Activated gamma-delta T cell treated with anti-CD3 and anti-CD28 coated beads, Interleukin-2, amount 50 U/mL, for 16 hours (primary cell): ENCODE measurements around the gene CTRB2.
"Not testable (repeated sequence)": the region's sequence is repeated elsewhere in the genome, so short reads cannot be mapped to it uniquely, and the experiment has no call there.

Source experiments
- DNase-seq: peaks from one replicate; pipeline ENCODE4 v3.0.0-alpha.2; 2020; ENCODE audit warnings: low read depth

The CTRB2 gene

GRCh38 chr16:75242436-75243078 is 35.6 kb upstream of the CTRB2 start:
- not testable (repeated sequence) for DNase-seq

GRCh38 chr16:75241955-75242354 is 35.0 kb upstream of the CTRB2 start:
- DNase-seq, result no peak

- DNase-seq, result no peak
Observed at GRCh38 chr16:75241412-75241811, 34.5 kb upstream of the CTRB2 start.

- DNase-seq, result not testable (repeated sequence)
Observed at GRCh38 chr16:75240633-75241032, 33.7 kb upstream of the CTRB2 start.

DNA sequence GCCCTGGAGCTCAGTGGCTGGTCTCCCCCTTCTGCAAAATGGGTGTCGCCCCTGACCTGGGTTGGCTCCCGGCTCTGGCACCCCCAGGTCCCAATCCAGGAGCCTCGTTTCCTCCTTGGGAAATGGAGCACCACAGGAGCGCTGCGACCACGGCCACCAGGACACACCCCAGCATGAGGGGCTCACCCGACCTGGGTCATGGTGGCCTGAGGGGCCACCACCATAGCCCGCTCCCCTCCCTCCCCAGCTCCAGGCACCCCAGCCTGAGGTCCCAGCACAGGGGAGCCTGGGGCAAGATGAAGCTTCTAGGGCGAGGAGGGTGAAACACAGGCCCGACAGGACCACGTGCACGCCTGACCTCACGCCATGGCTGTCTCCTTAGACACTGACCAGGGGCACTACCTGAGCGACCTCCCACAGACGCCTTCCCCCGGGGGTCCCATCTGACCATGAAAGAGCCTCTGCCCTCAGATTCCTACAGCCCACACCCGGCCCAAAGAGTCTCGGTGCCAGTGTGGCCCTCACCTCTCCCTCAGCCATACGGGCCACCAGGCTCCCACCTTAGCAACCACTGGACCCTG is 32.7 kb upstream of the CTRB2 start:
- no peak for DNase-seq

GRCh38 chr16:75238853-75239541 is 32.0 kb upstream of the CTRB2 start:
- DNase-seq, result no peak

DNA sequence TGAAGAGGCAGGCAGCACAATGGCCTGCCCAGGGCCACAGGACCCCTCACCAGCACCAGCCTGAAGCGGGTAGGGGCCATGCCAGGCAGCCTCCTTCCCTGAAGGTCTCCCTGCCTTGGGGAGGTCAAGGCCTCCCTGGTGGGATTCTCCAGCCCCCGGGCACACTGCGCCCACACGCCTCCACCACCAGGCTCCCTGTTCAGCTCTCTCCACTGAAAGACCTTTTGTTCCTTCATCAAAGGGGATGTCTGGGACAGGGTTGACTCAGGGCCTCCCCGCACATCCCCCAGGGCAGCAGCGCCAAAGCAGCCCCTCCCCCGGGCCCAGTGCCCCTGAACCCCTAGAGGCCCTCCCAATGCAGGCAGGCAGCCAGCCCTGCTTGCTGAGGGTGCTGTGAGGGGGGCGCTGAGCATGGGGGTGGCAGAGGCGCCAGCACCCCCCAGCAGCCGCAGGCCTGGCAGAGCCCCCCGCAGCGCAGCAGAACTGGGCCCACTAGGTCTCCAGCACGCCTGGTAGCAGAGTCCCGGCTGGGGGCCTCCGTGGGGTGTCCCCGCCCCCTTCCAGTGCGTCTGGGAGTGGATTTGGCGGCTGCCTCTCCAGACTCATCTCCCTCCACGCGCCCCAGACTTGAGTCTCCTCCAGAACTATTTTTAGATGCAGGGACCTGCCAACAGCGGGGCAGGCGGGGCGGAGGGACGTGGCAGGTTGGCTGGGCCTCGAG is 31.3 kb upstream of the CTRB2 start:
- no peak for DNase-seq

DNA sequence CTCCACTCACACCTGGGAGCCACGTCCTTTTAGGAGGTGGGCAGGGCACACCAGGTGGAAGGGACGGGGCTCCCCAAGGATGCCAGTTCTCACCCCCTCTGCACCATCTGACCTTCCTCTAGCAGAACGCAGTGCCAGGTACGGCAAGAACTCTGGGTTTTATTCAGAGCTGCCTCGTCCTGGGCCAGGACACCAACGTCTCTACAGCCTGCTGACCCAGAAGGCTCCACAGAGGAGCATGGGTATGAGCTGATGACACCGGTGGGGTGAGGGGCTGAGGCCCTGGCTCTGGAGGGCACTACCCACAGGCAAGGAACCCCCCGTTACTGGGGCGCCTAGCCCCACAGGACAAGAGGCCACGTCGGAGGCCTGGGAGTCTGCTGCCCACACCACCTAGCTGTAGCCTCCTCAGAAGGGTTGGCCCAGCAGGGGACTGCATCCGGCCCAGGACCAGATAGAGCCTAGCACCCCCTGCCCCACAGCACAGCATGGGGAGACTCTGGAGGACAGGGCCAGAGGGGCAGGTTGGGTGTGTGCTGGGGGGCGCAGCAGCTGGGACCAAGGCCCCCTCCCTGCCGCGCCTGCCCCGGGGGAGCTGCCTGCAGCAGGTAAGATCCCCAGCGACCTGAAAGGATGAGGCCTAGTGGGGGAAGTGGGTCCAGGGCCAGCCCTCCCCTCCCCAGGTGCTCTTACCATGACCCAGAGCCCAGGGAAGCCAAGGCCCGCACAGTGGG is 30.6 kb upstream of the CTRB2 start:
- DNase-seq, result no peak

DNA sequence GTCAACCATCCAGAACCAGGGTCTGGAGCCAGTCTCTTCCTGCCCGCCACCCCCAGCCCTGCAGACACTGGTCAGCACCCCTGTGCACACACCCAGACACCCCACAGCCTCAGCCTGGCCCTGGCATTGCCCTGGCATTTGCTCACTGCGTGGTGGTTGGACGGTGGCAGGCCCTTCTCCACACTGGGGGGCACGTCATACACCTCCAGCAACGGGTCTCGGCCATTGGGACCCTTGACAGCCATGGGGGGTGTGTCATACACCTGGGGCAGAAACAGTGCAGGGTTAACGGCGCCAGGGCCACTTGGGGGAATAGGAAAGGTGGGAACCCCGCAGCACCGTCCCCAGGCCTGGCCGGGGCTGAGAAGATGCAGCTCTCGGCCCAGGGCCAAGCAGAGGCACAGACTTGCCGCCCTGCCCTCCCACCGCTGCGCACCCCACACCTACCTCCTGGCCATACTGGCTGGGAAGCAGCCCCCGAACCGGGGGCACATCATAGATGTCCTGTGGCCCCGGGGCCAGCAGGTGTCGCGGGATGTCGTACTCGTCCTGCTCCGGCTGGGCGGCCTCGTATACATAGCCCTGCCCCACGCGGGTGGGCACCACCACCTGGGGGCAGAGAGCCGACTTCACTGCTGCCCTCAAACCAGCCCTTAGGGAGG is 29.9 kb upstream of the CTRB2 start:
- no peak for DNase-seq

- no peak for DNase-seq
Observed at GRCh38 chr16:75236232-75236631, 29.3 kb upstream of the CTRB2 start.

- no peak for DNase-seq
Observed at GRCh38 chr16:75235721-75236193, 28.8 kb upstream of the CTRB2 start.

- DNase-seq, result no peak
Observed at GRCh38 chr16:75234856-75235696, 28.1 kb upstream of the CTRB2 start.

DNA sequence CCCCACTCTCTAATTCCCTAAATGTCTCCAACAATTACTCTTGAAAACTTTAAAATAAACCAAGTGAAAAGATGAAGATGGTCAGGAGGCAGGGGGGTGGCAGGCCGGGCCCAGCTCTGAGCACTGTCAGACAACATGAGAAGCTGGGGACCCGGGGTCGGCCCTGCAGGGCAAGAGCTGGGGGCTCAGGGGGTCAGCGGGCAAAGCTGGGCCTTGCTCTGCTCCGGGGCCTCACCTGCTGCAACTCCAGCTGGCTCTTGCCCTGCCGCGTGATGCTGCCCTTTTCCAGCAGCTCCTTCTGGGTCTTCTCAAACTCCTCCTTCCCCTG is 26.6 kb upstream of the CTRB2 start:
- DNase-seq, result no peak

GRCh38 chr16:75231570-75231969 is 24.6 kb upstream of the CTRB2 start:
- no peak for DNase-seq

GRCh38 chr16:75230471-75231110 is 23.6 kb upstream of the CTRB2 start:
- DNase-seq, result no peak

DNA sequence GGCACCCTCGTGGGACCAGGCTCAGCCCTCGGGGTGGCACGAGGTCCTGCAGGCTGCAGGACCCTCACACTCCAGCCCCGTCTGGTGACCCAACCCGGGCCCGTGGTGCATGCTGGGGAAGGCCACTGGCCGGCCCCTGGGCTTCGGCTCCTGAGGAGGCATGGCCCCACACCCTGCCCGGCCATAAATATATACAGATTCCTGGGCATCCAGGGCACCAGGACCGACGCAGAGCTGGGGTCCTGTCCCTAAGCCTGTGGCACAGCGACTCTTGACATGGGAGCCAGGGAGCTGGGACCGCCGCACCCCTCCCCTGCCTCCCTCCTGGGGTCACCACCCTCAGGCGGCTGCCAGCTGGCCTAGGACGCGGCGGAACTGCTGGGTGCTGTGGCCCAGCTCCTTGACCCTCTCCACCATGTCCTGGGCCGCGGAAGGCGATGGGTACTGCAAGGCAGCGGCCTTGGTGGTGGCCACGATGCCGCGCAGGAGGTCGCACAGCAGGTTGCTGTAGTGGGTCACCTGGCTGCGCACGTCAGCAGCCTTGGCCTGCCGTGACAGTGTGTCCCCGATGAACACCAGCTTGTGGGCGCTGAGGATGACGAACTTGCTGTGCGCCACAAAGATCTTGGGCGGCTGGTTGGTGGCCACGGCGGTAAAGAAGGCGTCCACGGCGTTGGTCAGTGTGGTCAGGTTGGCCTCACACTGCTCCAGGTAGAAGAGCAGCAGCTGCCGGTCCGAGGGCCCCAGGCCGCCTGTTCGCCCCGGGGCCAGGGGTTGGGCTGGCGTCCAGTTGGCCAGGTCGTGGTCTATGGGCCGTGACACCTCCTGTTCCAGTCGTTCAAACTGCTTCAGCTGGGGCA is 22.4 kb upstream of the CTRB2 start:
- no peak for DNase-seq

DNA sequence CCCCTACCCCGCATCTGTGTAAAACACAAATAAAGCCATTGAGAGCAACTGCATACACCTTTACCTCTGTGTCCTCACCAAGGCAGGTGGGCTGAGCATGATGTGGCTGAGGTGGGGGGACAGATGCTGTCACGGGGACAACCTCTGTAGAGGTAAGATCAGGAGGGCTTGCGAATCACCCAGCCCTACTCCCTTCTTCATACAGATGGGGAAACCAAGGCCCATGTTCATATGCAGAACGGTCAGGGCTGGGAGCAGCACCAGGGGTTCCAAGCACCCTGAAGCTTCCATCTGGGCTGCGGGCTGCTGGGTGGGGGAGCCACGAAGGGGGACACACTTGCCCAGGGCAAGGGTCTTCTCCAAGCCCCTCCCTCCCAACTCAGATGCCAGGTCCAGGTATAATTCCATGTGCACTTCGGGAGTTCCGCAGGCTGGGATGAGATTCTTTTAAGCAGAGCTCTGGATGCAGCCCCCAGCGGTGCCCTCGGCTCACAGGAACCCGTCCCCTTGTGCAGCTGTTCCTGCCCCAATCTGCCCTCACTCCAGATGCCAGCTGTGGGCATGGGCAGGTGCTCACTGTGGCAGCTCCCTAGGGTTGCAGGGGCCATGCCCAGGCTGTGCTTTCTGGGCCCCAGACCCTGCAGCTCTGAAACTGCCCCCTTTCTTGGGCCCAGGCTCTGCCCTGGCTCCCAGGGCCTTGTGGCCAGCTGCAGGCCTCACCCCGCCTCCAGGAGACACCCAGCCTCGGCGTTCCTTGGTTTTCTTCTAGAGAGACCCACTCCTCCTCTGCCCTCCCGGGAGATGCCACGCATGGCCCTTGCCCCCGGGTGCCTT is 21.4 kb upstream of the CTRB2 start:
- no peak for DNase-seq
